ENCODE results near the gene TRPM4. TPM values are rescaled to one million over a fixed set of nuclear protein-coding genes. Genes with fewer than 3 reads are reported as not detected.
A peak's percentile ranks its signal among the peaks of the same experiment; 100 is the strongest.
"Not testable (repeated sequence)": the region's sequence is repeated elsewhere in the genome, so short reads cannot be mapped to it uniquely, and the experiment has no call there.

TRPM4 gene
- 24.8 TPM for total RNA-seq
- long read RNA-seq, full-length matches to known transcripts = 22 of 83 reads
- long read RNA-seq, partial matches to known transcripts = 48 of 83 reads
- long read RNA-seq, other reads (novel, unspliced or antisense) = 13 of 83 reads

GRCh38 chr19:49157445-49158224, at the start of gene TRPM4:
TSS of gene TRPM4 (plus strand) at chr19:49157792. CDS start at chr19:49157867, 75 bp downstream.
- peak; percentile 96 for DNase-seq
- ATAC-seq (ENCODE audit: poor library complexity) = peak; percentile 81
- intact Hi-C loops (cut with DNase I) = no loop called here

GRCh38 chr19:49109051-49109450, 48.5 kb upstream of the TRPM4 start:
- intact Hi-C loops (cut with DNase I) = loop anchor here (5.0 kb wide), 1 partner anchor 33 kb away; no protein-coding TSS in a partner anchor
- no peak for DNase-seq
- no peak for ATAC-seq (ENCODE audit: poor library complexity)

- intact Hi-C loops (cut with DNase I) = loop anchor here (5.0 kb wide), 1 partner anchor 33 kb away; no protein-coding TSS in a partner anchor
- DNase-seq (no peak), ATAC-seq (ENCODE audit: poor library complexity) (no peak)
Observed at GRCh38 chr19:49109569-49110233, 47.9 kb upstream of the TRPM4 start.

GRCh38 chr19:49110567-49110966, 47.0 kb upstream of the TRPM4 start:
- DNase-seq (no peak), ATAC-seq (ENCODE audit: poor library complexity) (no peak)
- intact Hi-C loops (cut with DNase I) = no loop called here

DNA sequence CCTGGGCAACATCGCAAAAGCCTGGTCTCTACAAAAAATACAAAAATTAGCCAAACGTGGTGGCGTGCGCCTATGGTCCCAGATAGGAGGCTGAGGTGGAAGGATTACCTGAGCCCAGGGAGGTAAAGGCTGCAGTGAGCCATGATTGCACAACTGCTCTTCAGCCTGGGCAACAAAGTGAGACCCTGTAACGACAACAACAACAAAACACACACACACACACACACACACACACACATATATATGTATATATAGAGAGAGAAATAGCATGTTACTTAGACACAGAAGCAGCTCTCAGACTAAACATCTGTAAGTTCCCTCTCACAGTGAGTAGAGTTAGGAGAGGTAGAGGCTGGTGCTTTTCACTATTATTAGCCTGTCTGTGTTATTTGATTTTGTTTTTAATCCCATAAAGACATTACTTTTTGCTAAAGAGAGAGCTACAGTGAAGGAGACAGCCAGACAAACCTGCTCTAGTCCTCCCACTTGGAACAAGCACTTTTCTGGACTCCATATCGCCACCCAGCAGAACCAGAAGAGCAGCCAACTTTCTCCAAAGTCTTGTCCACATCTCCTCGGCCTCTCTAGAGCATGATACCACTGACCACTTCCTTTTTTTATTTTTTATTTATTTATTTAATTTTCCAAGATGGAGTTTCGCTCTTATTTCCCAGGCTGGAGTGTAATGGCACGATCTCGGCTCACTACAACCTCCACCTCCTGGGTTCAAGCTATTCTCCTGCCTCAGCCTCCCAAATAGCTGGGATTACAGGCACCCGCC, 46.2 kb upstream of the TRPM4 start:
- no peak for DNase-seq
- intact Hi-C loops (cut with DNase I) = no loop called here
- ATAC-seq (ENCODE audit: poor library complexity) = no peak

DNA sequence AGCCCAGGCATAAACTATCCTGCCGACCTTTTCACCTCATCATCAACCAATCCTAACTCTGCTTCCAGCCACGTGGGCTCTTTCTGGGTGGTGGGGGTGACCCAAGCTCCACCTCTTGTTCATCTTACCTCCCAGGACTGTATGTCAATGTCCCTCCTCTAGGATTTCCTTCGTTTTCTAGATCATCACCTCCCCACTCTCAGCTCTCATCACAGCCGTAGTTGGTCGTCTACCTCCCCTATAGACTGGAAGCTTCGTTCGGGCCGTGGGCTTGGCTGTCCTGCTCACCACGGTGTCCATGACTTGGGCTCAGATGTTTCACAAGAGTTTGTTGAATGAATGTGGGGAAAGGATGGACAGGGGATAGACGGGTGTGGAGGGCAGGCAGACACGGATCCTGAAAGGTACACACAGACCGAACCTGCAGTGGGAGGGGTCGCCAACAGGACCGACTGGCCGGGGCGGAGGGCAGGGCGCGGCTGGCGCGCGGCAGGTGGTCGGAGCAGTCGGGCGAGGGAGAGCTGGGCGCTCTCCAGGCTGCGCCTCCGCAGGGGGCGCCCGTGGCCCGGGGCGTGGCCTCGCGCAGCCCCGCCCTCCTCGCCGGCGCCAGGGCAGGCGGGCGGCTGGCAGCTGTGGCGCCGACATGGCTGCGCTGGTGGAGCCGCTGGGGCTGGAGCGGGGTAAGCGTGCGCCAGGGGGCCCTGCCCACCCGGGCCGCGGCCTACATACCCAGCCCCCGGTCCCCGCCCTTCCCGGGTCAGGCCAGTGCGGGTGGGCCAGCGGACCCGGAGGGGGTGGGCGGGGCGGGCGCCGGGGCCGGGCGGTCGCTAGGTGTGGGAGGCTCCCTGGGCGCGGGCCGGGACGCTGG, 43.6 kb upstream of the TRPM4 start, which contains the start of gene LIN7B:
TSS of gene LIN7B (plus strand) at position 609 of the 868 bp plus-strand sequence. CDS start at position 644, 35 bp downstream.
- DNase-seq (peak; percentile 79), ATAC-seq (ENCODE audit: poor library complexity) (peak; percentile 69)

DNA sequence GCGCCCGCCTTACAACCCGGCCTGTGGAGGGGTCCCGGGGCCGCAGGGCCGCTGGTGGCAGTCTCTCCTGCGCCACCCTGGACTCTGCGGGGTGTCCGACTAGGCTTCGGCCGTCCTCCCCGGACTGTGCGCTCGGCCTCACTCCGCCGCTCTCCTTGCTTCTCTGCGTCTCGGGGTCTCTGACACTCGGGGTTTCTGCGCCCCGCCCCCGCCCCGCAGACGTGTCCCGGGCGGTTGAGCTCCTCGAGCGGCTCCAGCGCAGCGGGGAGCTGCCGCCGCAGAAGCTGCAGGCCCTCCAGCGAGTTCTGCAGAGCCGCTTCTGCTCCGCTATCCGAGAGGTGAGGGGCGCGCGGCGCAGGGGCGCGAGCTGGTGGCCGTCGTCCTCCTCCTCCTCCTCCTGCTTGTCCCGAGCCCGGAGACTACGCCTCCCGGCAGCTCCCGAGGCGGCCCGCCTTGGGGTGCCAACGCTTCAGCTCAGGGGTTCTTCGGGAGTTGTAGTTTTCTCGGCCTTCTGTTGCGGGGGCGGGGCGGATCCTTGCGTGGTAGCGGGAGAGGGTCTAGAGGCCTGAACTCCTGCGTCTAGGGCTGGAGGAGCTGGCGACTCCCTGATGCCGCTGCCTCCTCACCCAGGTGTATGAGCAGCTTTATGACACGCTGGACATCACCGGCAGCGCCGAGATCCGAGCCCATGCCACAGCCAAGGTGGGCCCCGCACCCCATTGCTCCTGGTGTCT, 42.8 kb upstream of the TRPM4 start:
- intact Hi-C loops (cut with DNase I) = no loop called here
- peak; percentile 30 for ATAC-seq (ENCODE audit: poor library complexity)
- peak; percentile 80 for DNase-seq

More for the DNA sequence above, 43.6 kb upstream of the TRPM4 start, which contains the start of gene LIN7B:
- intact Hi-C loops (cut with DNase I) = no loop called here

DNA sequence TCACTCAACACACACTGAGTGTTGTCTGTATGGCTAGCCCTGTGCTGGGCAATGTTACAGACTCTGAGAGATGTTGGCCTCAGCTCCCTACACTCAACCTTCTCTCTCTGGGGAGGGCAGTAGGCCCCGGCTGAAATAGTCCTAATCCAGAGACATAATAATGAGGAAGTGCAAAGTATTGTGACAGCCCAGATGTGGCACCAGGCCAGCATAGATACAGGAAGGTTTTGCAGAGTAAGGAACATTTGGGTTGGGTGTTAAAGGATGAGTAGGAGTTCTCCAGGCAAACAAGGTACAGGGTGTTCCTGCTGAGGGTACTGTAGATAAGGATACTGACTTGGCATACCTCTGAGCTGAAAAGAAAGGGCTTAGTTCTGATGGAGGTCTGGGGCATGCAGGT, 41.0 kb upstream of the TRPM4 start:
- DNase-seq = peak; percentile 81
- intact Hi-C loops (cut with DNase I) = no loop called here

DNA sequence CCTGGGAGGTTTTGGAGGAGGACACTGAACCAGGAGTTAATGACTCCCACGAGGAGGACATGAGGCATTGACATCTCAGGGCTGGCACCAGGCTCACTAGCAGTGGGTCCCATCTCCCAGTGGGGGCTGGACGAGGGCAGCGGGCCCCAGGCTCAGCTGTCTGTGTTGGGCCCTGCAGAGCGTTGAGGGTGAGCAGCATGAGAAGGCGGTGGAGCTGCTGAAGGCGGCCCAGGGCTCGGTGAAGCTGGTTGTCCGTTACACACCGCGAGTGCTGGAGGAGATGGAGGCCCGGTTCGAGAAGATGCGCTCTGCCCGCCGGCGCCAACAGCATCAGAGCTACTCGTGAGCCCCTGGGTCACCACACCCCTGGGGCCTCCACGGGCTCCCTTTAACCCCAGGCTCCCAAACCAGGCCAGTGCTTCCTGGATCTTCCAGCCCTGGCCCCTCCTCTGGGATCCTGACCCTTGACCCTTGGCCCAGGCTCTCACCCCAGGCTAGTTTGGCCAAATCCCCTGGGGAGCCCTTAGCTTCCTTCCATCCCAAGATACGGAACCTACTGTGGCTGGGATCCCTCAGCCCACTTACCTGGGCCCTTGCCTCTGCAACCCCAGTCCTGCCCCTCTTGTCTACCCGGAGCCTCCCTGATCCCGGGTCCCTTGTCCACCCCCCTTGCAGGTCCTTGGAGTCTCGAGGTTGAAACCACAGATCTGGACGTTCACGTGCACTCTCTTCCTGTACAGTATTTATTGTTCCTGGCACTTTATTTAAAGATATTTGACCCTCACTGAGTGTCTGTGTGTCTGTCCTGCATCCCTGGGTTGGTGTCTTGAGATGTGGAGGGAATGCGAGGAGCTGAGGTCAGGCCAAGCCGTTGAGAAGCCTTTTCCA, 39.7 kb upstream of the TRPM4 start:
- peak; percentile 50 for DNase-seq
- no peak for ATAC-seq (ENCODE audit: poor library complexity)
- intact Hi-C loops (cut with DNase I) = no loop called here

More for the DNA sequence above, 41.0 kb upstream of the TRPM4 start:
- ATAC-seq (ENCODE audit: poor library complexity) = no peak

DNA sequence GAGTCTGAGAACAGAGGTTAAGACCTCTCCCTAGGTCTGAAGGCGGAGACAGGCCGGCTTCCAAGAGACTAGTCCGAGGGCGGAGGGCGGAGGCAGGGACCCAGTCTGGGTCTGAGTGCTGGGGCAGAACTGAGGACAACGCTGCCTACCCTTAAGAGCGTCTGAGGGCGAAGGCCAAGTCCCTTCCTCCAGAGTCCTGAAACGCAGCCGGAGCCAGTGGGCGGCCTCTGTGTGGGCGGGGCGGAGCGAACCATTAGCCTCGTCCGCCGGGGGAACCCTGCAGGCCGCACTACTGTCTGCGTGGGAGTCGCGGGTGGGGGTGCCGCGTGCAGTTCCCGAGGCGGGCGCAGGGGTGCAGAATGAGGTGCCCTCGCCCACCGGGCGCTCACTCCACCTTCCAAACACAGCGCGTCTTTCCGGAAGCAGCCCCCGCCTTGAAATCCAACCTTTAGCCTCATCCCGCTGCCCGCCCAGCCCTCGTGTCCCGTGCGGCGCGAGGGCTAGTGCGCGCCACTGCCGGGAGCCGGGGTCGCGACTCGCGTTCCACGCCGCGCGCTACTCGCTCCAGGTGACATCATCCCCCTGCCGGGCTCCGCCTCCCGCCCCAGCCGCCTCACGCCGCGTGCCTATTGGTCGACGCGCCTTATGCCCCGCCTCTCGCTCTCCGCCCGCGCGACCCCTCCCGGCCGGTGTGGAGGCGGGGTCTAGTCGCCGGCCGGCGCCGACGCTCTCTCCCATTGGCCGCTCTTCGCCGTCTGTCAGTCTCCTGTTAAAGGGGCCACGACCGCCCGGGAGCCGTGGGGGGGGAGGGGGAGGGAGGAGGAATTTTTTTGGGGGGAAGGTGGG, 38.8 kb upstream of the TRPM4 start, which contains the start of gene C19orf73:
TSS of gene C19orf73 (minus strand) at position 579 of the 846 bp plus-strand sequence. CDS start at position 458, 121 bp downstream.
- intact Hi-C loops (cut with DNase I) = no loop called here
- ATAC-seq (ENCODE audit: poor library complexity) = peak; percentile 93
- DNase-seq = peak; percentile 97

- DNase-seq (peak; percentile 81), ATAC-seq (ENCODE audit: poor library complexity) (peak; percentile 64)
- intact Hi-C loops (cut with DNase I) = no loop called here
Observed at GRCh38 chr19:49119411-49120324, 37.9 kb upstream of the TRPM4 start, which contains the start of gene PPFIA3. TSS of gene PPFIA3 (plus strand) at chr19:49119544. CDS start at chr19:49127874, 8,330 bp downstream.

- ATAC-seq (ENCODE audit: poor library complexity) = no peak
- intact Hi-C loops (cut with DNase I) = no loop called here
Observed at GRCh38 chr19:49120325-49120683, 37.3 kb upstream of the TRPM4 start.

GRCh38 chr19:49120868-49121267, 36.7 kb upstream of the TRPM4 start:
- ATAC-seq (ENCODE audit: poor library complexity) = no peak
- no peak for DNase-seq
- intact Hi-C loops (cut with DNase I) = no loop called here

More at GRCh38 chr19:49120325-49120683, 37.3 kb upstream of the TRPM4 start:
- no peak for DNase-seq

- intact Hi-C loops (cut with DNase I); ATAC-seq (ENCODE audit: poor library complexity); DNase-seq: not testable (repeated sequence)
Observed at GRCh38 chr19:49121841-49122240, 35.8 kb upstream of the TRPM4 start.

Data from Right ventricle myocardium superior (tissue), 1 donor.